HG03159 (cell line): ENCODE data around the gene RGS11.
"Not testable (repeated sequence)": the region's sequence is repeated elsewhere in the genome, so short reads cannot be mapped to it uniquely, and the experiment has no call there.

Experiments
- ATAC-seq: cut with Tn5 transposase; IDR thresholded peaks from one replicate; pipeline ENCODE4 v1.9.1; 2021; ENCODE audit warnings: mild to moderate bottlenecking, moderate library complexity; ENCODE audit not compliant: unreplicated experiment

Gene RGS11

DNA sequence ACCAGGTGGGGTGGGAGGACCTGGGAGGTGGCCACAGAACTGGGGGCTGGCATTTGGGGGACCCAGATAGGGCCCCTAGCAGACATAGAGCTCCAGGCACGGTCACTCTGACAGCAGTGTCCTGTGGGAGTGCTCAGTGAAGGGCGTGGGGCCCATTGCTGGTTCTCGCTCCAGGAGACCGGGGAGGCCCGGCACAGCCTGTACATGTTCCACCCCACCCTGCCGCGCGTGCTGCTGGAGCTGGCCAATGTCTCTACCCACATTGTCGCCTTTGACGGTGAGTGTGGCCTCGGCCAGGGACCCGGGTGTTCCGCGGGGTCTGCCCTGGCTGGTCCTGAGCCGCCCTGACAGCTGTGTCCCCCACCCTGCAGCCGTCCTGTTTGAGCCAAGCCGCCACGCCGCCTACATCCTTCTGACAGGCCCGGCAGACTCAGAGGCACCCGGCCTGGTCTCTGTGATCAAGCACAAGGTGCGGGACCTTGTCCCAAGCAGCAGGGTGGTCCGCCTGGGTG, 11.2 kb downstream of the RGS11 start:
- ATAC-seq, result no peak

DNA sequence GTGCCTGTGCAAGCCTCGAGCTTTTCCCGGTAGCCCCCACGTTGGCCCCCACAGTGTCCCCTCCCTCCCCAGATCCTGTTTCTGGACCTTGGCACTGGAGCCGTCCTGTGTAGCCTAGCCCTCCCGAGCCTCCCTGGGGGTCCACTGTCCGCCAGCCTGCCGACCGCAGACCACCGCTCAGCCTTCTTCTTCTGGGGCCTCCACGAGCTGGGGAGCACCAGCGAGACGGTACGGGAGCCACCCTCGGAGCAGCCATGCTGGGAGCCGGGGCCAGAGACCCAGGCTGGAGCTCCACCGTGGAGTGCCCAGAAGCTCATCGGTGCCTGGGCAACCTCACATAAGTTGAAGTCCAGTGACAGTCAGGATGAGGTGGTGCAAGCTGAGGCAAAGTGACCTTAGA, 11.8 kb downstream of the RGS11 start:
- no peak for ATAC-seq

DNA sequence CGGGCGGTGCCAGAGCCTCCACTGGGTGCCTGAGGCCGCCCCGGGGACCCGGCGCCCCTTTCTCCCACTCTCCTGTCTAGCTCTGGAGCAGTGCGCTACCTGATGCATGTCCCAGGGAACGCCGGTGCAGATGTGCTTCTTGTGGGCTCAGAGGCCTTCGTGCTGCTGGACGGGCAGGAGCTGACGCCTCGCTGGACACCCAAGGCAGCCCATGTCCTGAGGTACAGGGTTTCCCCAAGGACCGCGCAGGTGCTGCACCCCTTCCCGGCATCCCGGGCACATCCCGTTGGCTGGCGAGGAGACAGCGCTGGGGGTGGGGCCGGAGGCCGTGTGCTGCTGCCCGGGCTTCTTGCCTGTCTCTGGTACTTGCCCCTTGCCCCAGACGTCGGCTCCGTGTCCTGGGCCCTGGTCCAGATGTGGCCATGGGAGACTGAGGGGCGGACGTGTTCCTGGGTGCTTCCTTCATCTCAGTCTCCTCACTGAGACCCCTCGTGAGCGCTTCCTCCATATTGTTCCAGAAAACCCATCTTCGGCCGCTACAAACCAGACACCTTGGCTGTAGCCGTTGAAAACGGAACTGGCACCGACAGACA, 12.5 kb downstream of the RGS11 start:
- ATAC-seq, result no peak

DNA sequence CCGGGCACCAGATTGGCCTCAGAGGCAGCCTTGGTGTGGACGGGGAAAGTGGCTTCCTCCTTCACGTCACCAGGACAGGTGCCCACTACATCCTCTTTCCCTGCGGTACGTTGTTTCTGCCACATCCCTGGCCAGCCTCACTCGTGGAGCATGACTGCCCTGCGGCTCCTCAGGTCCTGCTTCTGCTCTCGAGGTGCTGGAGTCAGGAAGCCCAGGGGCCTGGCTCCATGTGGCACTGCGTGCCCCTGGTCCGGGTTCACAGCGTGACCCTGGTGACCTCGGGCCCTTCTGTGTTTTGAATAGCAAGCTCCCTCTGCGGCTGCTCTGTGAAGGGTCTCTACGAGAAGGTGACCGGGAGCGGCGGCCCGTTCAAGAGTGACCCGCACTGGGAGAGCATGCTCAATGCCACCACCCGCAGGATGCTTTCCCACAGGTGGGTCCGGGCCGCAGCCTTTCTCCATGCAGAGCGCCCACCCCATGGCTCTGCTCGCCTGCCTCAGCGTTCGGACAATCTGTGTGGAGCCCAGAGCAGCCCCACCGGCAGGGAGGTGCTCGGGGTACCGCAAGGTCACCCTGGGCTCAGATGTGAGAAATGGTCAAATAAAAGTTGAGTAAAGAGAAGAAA, 13.5 kb downstream of the RGS11 start:
- ATAC-seq, result no peak

DNA sequence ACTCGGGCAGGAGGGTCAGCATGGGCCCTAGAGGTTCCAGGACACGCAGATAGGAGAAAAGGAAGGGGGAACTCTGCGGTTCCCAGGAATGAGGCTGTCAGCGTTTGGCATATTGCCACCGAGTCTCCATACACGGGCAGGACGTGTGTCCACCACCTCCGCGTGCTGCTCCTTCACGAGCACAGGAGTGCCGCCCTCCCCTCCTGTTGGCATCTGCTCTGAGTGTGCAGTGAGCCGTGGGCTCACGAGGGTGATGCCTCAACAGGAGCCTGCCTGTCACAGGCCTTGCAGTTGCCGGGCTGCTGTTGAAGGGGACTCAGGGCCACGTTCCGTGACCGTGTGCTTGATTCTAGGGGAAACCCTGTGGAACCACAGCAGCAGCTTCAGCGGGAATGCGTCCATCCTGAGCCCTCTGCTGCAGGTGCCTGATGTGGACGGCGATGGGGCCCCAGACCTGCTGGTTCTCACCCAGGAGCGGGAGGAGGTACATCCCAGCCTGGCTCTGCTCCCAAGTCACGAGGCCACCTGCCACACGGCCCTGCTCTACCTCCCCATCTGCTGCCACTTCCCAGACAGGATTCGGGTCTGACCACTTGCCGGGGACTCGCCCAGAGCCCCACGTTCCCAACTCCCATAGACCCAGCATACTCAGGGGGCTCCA, 14.6 kb downstream of the RGS11 start:
- ATAC-seq, result no peak

DNA sequence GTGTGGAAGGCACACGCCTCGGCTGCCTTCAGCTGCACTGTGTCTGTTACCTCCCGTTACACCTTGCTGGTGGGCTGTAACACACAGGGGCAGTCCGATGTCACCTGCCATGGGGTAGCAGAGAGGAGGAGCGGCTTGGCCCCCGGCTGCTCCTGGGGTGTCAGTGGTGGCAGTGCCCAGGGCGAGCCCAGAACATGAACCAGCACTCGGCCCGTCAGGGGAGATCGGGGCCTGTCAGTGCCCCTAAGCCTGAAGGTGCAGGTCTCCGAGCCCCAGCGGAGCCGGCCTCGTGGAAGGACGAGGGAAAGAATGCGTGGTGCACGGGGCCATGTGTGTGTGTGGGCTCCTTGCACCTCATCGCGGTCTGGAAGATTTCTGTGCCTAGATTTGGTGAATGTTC, 15.4 kb downstream of the RGS11 start:
- no peak for ATAC-seq

DNA sequence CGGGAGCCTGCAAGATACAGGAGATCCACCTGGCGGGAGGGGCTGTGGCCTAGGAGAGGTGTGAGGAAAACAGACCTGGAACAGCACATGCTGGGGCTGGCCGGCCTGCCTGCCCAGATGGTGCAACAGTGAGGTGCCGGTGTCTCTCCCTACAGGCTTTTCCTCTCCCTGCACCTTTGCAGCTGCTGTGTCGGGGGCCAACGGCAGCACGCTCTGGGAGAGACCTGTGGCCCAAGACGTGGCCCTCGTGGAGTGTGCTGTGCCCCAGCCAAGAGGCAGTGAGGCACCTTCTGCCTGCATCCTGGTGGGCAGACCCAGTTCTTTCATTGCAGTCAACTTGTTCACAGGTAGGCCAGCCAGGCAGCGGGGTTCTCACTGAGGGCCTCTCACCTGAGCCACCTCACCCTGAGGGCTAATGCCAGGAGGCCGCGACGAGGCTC, 15.9 kb downstream of the RGS11 start:
- ATAC-seq, result no peak

DNA sequence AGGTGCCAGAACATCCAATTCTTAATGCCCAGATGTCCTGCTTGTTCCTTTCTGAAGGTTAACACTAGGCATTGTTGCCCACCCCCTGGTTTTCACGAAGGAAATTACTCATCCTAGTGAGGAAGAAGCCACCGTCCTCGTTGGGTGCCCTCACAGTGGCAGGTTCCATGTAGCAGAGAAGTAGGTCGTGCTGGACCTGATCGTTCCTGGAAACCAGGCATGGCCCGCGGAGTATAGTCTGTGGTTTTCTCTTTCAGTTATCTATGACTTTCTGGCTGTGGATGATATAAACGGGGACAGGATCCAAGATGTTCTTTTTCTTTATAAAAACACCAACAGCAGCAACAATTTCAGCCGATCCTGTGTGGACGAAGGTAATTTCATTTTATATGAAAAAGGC, 16.5 kb downstream of the RGS11 start:
- ATAC-seq, result no peak

DNA sequence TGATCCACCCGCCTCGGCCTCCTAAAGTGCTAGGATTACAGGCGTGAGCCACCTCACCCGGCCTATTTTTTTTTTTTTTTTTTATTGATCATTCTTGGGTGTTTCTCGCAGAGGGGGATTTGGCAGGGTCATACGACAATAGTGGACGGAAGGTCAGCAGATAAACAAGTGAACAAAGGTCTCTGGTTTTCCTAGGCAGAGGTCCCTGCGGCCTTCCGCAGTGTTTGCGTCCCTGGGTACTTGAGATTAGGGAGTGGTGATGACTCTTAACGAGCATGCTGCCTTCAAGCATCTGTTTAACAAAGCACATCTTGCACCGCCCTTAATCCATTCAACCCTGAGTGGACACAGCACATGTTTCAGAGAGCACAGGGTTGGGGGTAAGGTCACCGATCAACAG, 17.7 kb downstream of the RGS11 start:
- not testable (repeated sequence) for ATAC-seq

DNA sequence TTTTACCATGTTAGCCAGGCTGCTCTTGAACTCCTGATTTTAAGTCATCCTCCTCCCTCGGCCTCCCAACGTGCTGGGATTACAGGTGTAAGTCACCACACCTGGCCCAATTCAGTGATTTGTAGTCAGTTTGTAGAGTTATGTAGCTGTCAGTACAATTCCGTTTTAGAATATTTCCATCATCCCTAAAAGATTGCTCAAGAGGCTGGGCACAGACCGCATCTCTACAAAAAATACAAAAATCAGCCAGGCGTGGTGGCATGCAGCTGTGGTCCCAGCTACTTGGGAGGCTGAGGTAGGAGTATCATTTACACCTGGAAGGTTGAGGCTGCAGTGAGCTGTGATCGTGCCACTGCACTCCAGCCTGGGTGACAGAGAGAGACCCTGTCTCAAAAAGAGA, 20.6 kb downstream of the RGS11 start:
- ATAC-seq, result no peak

DNA sequence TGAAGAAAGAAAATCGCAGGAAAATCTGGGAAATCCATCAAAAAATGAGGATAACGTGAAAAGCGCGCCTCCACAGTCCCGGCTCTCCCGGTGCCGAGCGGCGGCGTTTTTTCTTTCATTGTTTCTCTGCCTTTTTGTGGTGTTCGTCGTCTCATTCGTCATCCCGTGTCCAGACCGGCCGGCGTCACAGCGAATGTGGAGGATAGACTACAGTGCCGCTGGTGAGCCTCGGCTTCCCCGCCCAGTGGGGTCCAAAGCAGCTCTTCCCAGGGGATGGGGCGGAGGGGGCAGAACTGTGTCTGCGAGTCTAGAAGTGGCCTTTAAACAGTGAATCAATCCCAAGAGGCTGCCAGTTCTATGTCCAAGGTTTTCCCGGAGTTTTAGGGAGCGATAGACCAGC, 21.3 kb downstream of the RGS11 start:
- no peak for ATAC-seq

DNA sequence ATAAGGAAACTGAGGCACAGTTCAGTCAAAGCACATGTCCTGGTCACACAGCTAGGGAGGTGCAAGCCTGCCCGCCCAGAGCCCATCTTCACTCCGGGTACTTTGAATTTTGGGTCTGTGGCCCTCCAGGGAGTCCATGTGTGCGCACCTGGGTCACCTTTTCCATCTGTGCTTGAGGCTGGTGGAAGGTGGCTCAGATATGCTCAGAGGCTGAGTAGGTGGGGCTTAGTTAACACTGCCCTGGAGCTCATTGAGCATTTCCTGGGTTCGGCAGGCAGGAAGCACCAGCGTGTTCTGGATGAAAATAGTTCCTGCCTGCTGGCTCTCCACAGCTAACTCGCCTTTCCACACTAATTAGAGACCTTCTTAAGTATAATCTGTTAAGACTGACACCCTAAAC, 21.9 kb downstream of the RGS11 start:
- no peak for ATAC-seq

DNA sequence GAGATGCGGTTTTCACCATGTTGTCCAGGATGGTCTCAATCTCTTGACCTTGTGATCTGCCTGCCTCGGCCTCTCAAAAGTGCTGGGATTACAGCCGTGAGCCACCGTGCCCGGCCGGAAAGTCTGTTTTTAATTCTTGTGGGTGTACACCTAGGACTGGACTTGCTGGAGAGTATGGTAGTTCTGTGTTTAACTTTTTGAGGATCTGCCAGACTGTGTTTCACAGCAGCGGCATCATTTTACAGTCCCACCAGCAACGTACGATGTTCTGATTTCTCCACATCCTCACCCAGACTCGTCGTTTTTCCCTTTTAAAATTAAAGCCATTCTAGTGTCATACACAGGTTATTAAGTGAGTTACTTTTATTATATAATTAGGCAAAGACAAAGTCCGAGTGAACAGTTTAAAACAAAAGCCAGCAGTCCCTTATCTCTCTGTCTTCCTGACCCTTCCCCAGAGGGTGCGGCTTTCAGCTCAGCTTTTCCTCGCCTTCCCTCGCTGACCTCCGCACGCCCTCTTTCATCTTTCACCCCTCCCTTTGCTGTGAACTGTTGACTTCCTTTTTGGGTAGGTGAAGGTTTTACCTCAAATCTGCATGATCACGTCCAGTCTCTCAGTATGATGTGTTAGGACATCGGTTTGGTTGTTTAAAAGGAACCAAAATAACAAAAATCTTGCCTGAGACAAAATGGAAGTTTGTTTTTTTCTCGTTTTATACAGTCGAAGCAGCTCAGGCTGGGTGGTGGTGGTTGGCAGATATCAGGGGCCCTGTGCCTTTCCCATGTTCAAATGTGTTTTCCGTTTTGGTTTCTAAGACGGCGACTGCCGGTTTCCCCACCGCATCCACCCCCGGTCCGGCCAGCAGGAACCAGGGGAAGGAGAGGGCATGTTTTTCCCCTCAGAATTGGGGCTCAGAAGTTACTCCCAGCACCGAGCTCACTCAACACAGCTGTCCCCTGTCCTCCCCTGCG, 23.1 kb downstream of the RGS11 start:
- ATAC-seq, result no peak

DNA sequence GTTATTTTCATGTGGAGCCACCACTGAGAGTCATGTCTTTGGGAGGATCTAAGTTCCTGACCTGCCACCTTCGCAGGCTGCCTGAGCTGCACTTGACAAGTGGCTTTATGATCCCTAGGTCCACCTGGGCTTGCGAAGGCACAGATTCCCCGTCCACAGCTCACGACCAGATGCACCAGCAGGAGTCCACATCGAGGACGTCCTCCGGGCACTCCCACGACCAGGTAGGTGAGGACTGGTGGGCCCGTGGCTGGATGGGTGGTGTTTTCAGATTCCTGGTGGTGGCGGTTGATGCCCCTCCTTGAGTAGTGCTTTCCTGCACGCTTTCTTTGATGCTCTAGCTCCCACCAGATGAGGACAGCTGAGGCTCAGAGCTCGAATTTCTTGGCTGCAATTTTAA, 26.3 kb downstream of the RGS11 start:
- ATAC-seq, result no peak

DNA sequence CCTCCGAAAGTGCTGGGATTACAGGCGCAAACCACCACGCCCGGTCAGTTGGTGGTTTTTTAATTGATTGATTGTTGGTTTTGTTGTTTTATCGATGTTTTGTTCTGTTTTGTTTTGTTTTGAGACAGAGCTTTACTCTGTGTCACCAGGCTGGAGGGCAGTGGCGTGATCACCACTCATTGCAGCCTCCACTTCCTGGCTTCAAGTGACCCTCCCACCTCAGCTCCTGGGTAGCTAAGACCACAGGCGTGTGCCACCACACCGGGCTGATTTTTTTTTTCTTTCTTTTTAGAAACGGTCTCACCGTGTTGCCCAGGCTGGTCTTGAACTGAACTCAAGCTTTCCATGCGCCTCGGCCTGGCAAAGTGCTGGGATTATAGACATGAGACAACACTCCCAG, 28.7 kb downstream of the RGS11 start:
- ATAC-seq, result no peak

DNA sequence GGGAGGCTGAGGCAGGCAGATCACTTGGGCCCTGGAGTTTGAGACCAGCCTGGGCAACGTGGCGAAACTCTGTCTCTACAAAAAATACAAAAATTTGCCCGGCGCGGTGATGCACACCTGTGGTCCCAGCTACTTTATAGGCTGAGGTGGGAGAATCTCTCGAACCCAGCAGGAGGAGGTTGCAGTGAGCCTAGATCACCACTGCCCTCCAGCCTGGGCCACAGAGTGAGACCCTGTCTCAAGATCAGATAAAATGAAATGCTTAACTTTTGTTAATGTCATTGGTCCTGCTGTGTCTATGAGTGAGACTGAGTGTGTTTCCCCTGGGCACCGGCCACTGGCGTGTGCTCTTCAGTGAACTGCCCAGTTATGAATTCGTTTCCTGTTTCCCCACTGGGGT, 30.6 kb downstream of the RGS11 start:
- ATAC-seq, result no peak

DNA sequence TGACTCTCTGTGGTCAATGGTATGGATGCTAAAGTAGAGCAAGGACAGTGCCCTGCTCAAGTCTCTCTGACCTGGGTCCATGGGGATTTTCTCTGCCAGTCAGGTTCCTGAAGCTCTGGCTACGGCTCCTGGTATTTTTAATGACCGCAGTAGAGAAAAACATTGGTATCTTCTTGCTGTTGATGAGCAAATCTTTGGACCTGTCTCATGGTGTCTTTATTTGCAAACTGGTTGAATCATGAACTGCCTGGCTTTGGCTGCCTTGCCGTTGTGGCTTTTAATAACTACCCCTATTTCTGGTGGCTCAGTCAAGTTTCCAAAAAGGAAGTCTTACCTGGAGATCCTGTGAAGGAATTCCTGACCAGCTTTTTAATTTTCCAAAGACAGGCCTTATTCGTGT, 32.4 kb downstream of the RGS11 start:
- ATAC-seq, result no peak

DNA sequence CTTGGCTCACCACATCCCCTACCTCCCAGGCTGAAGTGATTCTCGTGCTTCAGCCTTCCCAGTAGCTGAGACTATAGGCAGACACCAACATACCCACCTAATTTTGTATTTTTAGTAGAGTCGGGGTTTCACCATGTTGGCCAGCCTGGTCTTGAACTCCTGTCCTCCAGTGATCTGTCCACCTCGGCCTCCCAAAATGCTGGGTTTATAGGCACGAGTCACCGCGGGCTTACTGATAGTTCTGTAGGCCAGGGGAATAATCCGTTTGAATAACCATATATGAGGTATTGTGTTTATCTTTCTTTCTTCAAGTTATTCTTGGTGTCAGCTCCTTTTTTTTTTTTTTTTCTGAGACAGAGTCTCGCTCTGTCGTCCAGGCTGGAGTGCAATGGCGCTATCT, 33.5 kb downstream of the RGS11 start:
- no peak for ATAC-seq

DNA sequence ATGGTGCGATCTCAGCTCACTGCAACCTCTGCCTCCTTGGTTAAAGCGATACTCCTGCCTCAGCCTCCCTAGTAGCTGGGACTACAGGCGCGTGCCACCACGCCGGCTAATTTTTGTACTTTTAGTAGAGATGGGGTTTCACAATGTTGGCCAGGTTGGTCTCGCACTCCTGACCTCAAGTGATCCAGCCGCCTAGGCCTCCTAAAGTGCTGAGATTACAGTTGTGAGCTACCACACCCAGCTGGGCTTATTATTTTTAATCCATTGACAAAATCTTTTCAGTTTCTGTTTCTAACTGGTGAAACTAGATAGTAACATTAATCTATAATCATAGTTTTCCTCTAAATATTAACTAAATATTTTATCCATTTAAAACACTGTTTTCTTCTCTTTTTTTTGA, 35.2 kb downstream of the RGS11 start:
- ATAC-seq, result no peak

DNA sequence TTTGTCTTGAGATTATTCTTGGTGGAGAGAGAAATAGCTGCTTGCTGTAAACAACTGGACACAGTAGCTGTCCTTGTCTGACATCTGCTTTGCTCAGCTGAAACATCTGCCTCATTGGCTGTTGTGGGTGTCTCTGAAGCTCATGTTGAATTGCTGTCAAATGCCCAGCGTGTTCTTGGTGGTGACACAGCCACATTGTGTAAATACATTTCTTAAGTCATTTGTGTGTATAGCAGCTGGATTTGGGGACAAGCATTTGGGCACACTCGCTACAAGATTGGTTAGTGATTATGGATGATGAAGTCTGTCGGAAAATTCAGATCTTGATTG, 35.8 kb downstream of the RGS11 start:
- no peak for ATAC-seq
